DOHH2 (cell line): ENCODE measurements around the gene SELENOF.

Experiments used
- H3F3A ChIP-seq: fragments of 200-600 bp; sonication (generic), shearing (Covaris generic); 2 replicates; pipeline ENCODE4 v1.6.0; 2016; ENCODE audit warnings: antibody characterized with exemption, mild to moderate bottlenecking; ENCODE audit not compliant: control insufficient read depth, insufficient read depth
- H3K27ac ChIP-seq: fragments of 200-600 bp; sonication (generic); 2 replicates; pipeline ENCODE4 v1.5.1; 2014; ENCODE audit warnings: low read depth, mild to moderate bottlenecking, low read length, moderate library complexity
- H3K27me3 ChIP-seq: fragments of 200-600 bp; sonication (generic); 2 replicates; pipeline ENCODE4 v1.6.1; 2014; ENCODE audit warnings: mild to moderate bottlenecking, low read length, mixed read lengths; ENCODE audit not compliant: control insufficient read depth
- H3K36me3 ChIP-seq: fragments of 200-600 bp; sonication (generic); 2 replicates; pipeline ENCODE4 v1.6.1; 2014; ENCODE audit warnings: mild to moderate bottlenecking, low read length, moderate library complexity, mixed read lengths; ENCODE audit not compliant: control insufficient read depth
- H3K4me1 ChIP-seq: fragments of 200-600 bp; sonication (generic); 2 replicates; pipeline ENCODE4 v1.6.1; 2014; ENCODE audit warnings: mild to moderate bottlenecking, low read length, mixed read lengths; ENCODE audit not compliant: control insufficient read depth
- H3K4me2 ChIP-seq: fragments of 200-600 bp; sonication (generic); 2 replicates; pipeline ENCODE4 v1.6.0; 2014; ENCODE audit warnings: mild to moderate bottlenecking, low read length, moderate library complexity
- H3K4me3 ChIP-seq: fragments of 200-600 bp; sonication (generic); 2 replicates; pipeline ENCODE4 v1.5.1; 2014; ENCODE audit warnings: mild to moderate bottlenecking, low read length, mixed read lengths
- H3K79me2 ChIP-seq: fragments of 200-600 bp; sonication (generic); 2 replicates; pipeline ENCODE4 v1.6.1; 2014; ENCODE audit warnings: mild to moderate bottlenecking, low read length, mixed read lengths; ENCODE audit not compliant: control insufficient read depth
- H3K9me2 ChIP-seq: fragments of 200-600 bp; sonication (generic); replicated peaks from 2 replicates; pipeline ENCODE4 v1.6.1; 2014; ENCODE audit warnings: mild to moderate bottlenecking, low read length, mixed read lengths; ENCODE audit not compliant: control insufficient read depth
- H3K9me3 ChIP-seq: fragments of 200-600 bp; sonication (generic); 2 replicates; pipeline ENCODE4 v1.6.1; 2014; ENCODE audit warnings: antibody characterized with exemption, low read length, mixed read lengths; ENCODE audit not compliant: control insufficient read depth, insufficient read depth
- H4K20me1 ChIP-seq: fragments of 200-600 bp; sonication (generic); 2 replicates; pipeline ENCODE4 v1.6.0; 2014; ENCODE audit warnings: low read depth, mild to moderate bottlenecking, antibody characterized with exemption, low read length, moderate library complexity; ENCODE audit not compliant: control insufficient read depth, insufficient read depth
- CTCF ChIP-seq: fragments of 200-600 bp; sonication (generic); IDR thresholded peaks from one replicate; pipeline ENCODE4 v1.5.1; 2014; ENCODE audit warnings: antibody characterized with exemption, mild to moderate bottlenecking, low read depth, low read length; ENCODE audit not compliant: poor library complexity, severe bottlenecking
- EZH2phosphoT487 ChIP-seq: fragments of 200-600 bp; sonication (generic); IDR thresholded peaks from 2 replicates; pipeline ENCODE4 v1.6.1; 2017; ENCODE audit warnings: borderline replicate concordance, mild to moderate bottlenecking, antibody characterized with exemption, low read length, moderate library complexity, mixed read lengths

Gene SELENOF

GRCh38 chr1:86942743-86943142 is 28.8 kb upstream of the SELENOF start:
- H3K9me2 ChIP-seq = no peaks in the 10 kb centered on the region
- no peak for TF ChIP-seq EZH2phosphoT487
- TF ChIP-seq CTCF = no peak
- peaks cover 26% of the 10 kb centered on the region; the same call in 1 of the 2 replicates for H4K20me1 ChIP-seq
- H3K36me3 ChIP-seq = peaks cover 11% of the 10 kb centered on the region
- H3K79me2 ChIP-seq = peaks cover 100% of the 10 kb centered on the region
- H3K27ac ChIP-seq = no peak overlapping the region
- H3K27me3 ChIP-seq = no peaks in the 10 kb centered on the region
- H3K4me2 ChIP-seq = no peak overlapping the region
- H3K9me3 ChIP-seq = no peaks in the 10 kb centered on the region
- H3F3A ChIP-seq = peaks cover 3% of the 10 kb centered on the region; the same call in 1 of the 2 replicates
- peaks cover 46% of the 10 kb centered on the region for H3K4me1 ChIP-seq
- H3K4me3 ChIP-seq = no peak overlapping the region

- Histone ChIP-seq H3K79me2 (peaks cover 100% of the 10 kb centered on the region), H3F3A (peaks cover 3% of the 10 kb centered on the region; the same call in 1 of the 2 replicates), H3K9me2 (no peaks in the 10 kb centered on the region), H3K36me3 (peaks cover 11% of the 10 kb centered on the region), H4K20me1 (peaks cover 26% of the 10 kb centered on the region; the same call in 1 of the 2 replicates), H3K4me2 (no peak overlapping the region), H3K4me3 (no peak overlapping the region), H3K4me1 (peaks cover 53% of the 10 kb centered on the region), H3K27me3 (no peaks in the 10 kb centered on the region), H3K9me3 (no peaks in the 10 kb centered on the region), H3K27ac (no peak overlapping the region)
- TF ChIP-seq CTCF (no peak), EZH2phosphoT487 (no peak)
These were observed 28.1 kb upstream of the SELENOF start for GRCh38 chr1:86942042-86942441.

DNA sequence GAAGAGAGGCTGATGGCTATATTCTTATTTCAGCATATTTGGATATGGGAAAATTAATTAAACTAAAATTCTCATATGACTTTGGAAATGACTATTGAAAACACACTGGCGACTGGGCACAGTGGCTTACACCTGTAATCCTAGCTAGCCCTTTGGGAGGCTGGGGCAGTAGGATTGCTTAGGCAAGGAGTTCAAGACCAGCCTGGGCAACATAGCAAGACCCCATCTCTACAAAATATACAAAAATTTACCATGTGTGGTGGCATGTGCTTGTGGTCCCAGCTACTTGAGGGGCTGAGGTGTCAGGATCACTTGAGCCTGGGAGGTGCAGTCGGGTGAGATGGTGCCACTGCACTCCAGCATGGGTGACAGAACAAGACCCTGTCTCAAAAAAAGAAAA is 26.7 kb upstream of the SELENOF start:
- H3K36me3 ChIP-seq = peaks cover 11% of the 10 kb centered on the region
- peaks cover 100% of the 10 kb centered on the region for H3K79me2 ChIP-seq
- TF ChIP-seq CTCF (no peak), EZH2phosphoT487 (no peak)
- H3K9me2 ChIP-seq = no peaks in the 10 kb centered on the region
- H3K4me1 ChIP-seq = peaks cover 59% of the 10 kb centered on the region
- no peaks in the 10 kb centered on the region for H3K27me3 ChIP-seq
- H4K20me1 ChIP-seq = peaks cover 22% of the 10 kb centered on the region; the same call in 1 of the 2 replicates
- no peak overlapping the region for H3K4me3 ChIP-seq
- no peaks in the 10 kb centered on the region for H3K9me3 ChIP-seq
- no peak overlapping the region for H3K4me2 ChIP-seq
- peaks cover 3% of the 10 kb centered on the region; the same call in 1 of the 2 replicates for H3F3A ChIP-seq
- H3K27ac ChIP-seq = no peak overlapping the region
